Type B pancreatic cell (in vitro differentiated cells): Measurements from ENCODE around the gene STARD5. TPM values are rescaled to one million over a fixed set of nuclear protein-coding genes. Genes with fewer than 3 reads are reported as not detected.

Experiments
- DNase-seq: peaks from one replicate; pipeline ENCODE4 v3.0.0; 2021; ENCODE audit warnings: mixed read lengths; ENCODE audit not compliant: unreplicated experiment; ENCODE audit errors: extremely low spot score
- H3K27ac Mint-ChIP-seq: 2 replicates; pipeline ENCODE4 v1.8.0; 2021; ENCODE audit warnings: mild to moderate bottlenecking, mixed read lengths
- H3K27me3 Mint-ChIP-seq: 2 replicates; pipeline ENCODE4 v1.8.0; 2021; ENCODE audit warnings: mixed read lengths
- H3K36me3 Mint-ChIP-seq: 2 replicates; pipeline ENCODE4 v1.8.0; 2021; ENCODE audit warnings: mixed read lengths
- H3K4me1 Mint-ChIP-seq: one replicate; pipeline ENCODE4 v1.8.0; 2021; ENCODE audit warnings: mixed read lengths; ENCODE audit not compliant: unreplicated experiment
- H3K4me3 Mint-ChIP-seq: 2 replicates; pipeline ENCODE4 v1.8.0; 2021; ENCODE audit warnings: mild to moderate bottlenecking, mixed read lengths
- H3K9me3 Mint-ChIP-seq: 2 replicates; pipeline ENCODE4 v1.8.0; 2021; ENCODE audit warnings: mixed read lengths
- total RNA-seq: library from RNA; stranded (reverse); gene quantifications from 2 replicates; pipeline ENCODE4 v1.2.1, GENCODE V29; 2021; ENCODE audit warnings: low replicate concordance
- TF ChIP-seq, protein P1 (sequence below): fragments of 200-600 bp; sonication (generic); conservative IDR thresholded peaks from 2 replicates; pipeline ENCODE4 v1.5.0; 2021; ENCODE audit warnings: antibody characterized with exemption, mild to moderate bottlenecking

Gene STARD5
- total RNA-seq, 1 donor from 2014 or later: 7.8 TPM

DNA sequence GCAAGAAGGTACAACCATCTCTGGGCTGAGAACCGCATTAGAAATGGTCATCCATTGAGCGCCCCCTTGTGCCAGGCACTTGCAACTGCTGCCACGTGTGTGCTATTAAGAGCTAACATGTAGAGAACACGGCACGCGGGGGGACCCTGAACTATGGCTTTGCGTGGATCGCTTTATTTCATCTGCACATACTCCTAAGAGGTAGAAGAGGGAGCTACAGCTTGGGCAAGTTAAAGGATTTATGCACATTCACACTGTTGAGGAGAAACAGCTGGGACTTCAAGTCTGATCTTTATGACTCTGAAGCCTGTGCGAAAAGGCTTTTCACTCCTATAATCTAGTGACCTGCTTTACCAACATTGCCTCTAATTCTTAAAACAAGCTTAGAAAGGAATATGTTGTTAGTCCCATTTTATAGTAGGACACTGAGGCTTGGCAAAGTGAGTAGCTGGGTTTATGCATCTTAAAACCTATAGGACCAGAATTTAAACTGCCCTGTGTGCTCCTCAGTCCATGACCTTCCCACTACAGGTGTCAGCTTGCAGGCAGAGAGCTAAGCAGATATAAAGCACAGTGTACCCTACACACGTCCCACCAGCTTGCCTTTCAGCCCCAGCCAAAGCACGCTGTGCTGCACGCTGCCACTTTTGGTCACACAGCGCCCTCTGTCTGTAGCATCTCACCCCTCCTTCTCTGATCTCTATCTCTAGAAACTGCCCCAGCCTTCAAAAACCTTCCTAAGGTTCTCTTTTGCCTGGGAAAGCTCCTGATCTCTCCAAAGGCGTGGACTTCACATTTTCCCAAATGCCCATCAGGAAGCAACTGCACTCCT is 57.8 kb downstream of the STARD5 start:
- Mint-ChIP-seq H3K36me3 (no peaks in the 10 kb centered on the region), H3K27me3 (peaks cover 35% of the 10 kb centered on the region), H3K9me3 (no peaks in the 10 kb centered on the region), H3K4me3 (peak overlapping the region; percentile 76), H3K4me1 (peaks cover 16% of the 10 kb centered on the region), H3K27ac (peak overlapping the region; percentile 30)
- DNase-seq: peak; percentile 82
- TF ChIP-seq, protein P1, sequence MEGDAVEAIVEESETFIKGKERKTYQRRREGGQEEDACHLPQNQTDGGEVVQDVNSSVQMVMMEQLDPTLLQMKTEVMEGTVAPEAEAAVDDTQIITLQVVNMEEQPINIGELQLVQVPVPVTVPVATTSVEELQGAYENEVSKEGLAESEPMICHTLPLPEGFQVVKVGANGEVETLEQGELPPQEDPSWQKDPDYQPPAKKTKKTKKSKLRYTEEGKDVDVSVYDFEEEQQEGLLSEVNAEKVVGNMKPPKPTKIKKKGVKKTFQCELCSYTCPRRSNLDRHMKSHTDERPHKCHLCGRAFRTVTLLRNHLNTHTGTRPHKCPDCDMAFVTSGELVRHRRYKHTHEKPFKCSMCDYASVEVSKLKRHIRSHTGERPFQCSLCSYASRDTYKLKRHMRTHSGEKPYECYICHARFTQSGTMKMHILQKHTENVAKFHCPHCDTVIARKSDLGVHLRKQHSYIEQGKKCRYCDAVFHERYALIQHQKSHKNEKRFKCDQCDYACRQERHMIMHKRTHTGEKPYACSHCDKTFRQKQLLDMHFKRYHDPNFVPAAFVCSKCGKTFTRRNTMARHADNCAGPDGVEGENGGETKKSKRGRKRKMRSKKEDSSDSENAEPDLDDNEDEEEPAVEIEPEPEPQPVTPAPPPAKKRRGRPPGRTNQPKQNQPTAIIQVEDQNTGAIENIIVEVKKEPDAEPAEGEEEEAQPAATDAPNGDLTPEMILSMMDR: peak; percentile 86

DNA sequence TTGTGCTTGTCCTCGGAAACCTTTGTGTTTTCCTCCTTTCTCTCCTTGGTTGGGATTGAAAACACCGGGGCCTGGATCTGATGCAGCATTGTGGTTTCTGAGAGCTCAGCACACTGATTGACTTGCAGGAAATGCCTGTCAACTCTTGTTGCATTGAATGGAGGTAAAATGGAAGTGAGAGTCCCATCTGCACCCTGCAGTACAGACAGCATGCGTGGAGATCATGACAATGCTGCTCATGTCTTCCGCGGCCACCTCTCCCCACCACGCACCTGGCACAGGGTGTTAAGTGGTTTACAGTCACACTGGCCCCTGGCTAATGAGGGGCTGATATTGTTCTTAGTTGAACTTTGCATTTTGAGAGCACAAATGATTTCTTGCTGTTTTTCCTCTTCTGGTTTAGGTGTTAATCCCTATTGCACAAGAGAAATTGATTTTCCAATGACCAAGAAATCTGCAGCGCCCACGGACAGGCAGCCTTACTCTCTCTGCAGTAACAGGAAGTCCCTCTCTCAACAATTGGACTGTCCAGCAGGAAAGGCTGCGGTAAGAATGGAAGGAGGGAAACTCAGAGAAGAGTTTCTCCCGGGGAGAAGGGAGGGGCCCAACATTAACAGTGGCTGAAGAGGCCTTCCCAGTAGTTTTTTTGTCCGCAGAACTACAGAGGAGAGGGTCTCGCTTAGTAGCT is 58.5 kb downstream of the STARD5 start:
- TF ChIP-seq, protein P1: no peak
- H3K4me3 Mint-ChIP-seq: peak overlapping the region; percentile 76
- H3K27ac Mint-ChIP-seq: peak overlapping the region; percentile 30

DNA sequence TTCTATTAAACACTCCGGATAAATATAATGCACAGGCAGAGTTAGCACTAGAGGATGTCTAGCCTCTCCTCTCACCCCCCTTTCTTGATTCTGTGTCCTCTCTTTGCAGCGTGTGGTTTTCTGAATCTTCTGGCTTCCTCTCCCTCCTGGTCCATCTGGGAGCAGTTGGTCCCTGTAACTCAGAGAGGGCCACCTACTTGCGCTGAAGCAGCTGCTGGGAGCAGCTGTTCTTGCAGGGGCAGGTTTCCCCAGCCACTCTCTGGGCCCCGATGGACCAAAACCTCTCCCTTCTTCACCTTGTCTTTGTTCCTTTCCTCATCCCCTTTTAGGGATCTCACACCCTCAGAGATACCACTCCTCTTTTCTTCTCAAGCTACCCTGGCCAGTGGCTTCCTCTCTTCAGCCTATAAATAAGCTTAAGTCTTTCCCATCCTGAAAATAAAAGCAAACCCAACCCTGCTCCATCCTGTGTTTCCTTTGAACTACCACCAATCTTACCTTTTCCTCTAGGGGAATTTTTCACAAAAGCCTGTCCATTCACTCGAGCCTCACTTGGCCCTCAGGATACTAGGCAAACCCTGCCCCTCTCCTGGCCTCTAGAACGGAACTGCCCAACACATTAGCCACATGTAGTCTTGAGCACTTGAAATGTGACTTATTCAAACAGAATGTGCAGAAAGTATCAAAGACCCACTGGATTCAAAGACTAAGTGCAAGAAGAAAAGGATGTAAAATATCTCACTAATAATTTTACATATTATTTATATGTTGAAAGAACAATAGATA is 59.7 kb downstream of the STARD5 start:
- TF ChIP-seq, protein P1: no peak
- H3K4me3 Mint-ChIP-seq: no peak overlapping the region
- H3K36me3 Mint-ChIP-seq: no peaks in the 10 kb centered on the region
- H3K4me1 Mint-ChIP-seq: peaks cover 16% of the 10 kb centered on the region
- H3K27me3 Mint-ChIP-seq: peaks cover 32% of the 10 kb centered on the region
- no peak overlapping the region for H3K27ac Mint-ChIP-seq
- no peak for DNase-seq
- no peaks in the 10 kb centered on the region for H3K9me3 Mint-ChIP-seq

More for the DNA sequence above, 58.5 kb downstream of the STARD5 start:
- Mint-ChIP-seq H3K36me3 (no peaks in the 10 kb centered on the region), H3K4me1 (peaks cover 16% of the 10 kb centered on the region), H3K27me3 (peaks cover 31% of the 10 kb centered on the region), H3K9me3 (no peaks in the 10 kb centered on the region)
- no peak for DNase-seq

DNA sequence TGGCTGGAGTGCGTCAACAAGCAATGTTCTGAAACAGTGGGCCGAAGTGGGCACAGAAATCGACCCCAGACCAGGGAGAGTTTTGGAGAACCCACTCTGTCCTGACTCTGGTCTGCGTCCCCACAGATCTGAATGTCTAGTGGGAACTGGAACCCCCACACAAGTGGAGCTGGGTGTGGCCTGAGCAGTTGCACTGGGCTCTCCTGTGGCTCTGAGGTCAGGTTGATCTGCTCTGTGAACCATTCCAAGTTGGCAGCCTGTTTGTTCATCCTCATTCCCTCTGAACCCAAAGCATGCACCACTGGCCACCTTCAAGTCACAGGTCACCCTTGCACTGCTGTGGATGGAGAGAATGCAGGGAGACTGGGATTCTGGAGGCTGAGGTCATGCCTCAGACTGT is 60.5 kb downstream of the STARD5 start:
- no peak overlapping the region for H3K4me3 Mint-ChIP-seq
- H3K4me1 Mint-ChIP-seq: peaks cover 16% of the 10 kb centered on the region
- H3K36me3 Mint-ChIP-seq: no peaks in the 10 kb centered on the region

More for the DNA sequence above, 60.5 kb downstream of the STARD5 start:
- Mint-ChIP-seq H3K27me3 (peaks cover 34% of the 10 kb centered on the region), H3K27ac (no peak overlapping the region), H3K9me3 (no peaks in the 10 kb centered on the region)
- no peak for DNase-seq
- TF ChIP-seq, protein P1: no peak
